HK-2 (cell line): ENCODE results near the gene STAT3.
"Not testable (repeated sequence)": the region's sequence is repeated elsewhere in the genome, so short reads cannot be mapped to it uniquely, and the experiment has no call there.

Experiments
- DNase-seq: peaks from one replicate; pipeline ENCODE4 v3.0.0-alpha.2; 2018; ENCODE audit not compliant: unreplicated experiment

The STAT3 gene

GRCh38 chr17:42386777-42387657 lies 1.2 kb downstream of the STAT3 start:
- DNase-seq: no peak

GRCh38 chr17:42381898-42382297 lies 6.3 kb downstream of the STAT3 start:
- DNase-seq: no peak

- DNase-seq: no peak
Observed at GRCh38 chr17:42380935-42381334, 7.3 kb downstream of the STAT3 start.

- no peak for DNase-seq
Observed at GRCh38 chr17:42378959-42379594, 9.2 kb downstream of the STAT3 start.

GRCh38 chr17:42378359-42378958 lies 9.8 kb downstream of the STAT3 start:
- no peak for DNase-seq

- DNase-seq: no peak
Observed at GRCh38 chr17:42373896-42374295, 14.3 kb downstream of the STAT3 start.

- no peak for DNase-seq
Observed at GRCh38 chr17:42372142-42372541, 16.1 kb downstream of the STAT3 start.

GRCh38 chr17:42368797-42369561 lies 19.3 kb downstream of the STAT3 start:
- DNase-seq: not testable (repeated sequence)

GRCh38 chr17:42368310-42368709 lies 19.9 kb downstream of the STAT3 start:
- not testable (repeated sequence) for DNase-seq

- DNase-seq: not testable (repeated sequence)
Observed at GRCh38 chr17:42366176-42367023, 21.8 kb downstream of the STAT3 start.

- DNase-seq: peak; percentile 39
Observed at GRCh38 chr17:42365136-42365535, 23.1 kb downstream of the STAT3 start.

GRCh38 chr17:42363767-42364585 lies 24.3 kb downstream of the STAT3 start:
- DNase-seq: no peak

- DNase-seq: no peak
Observed at GRCh38 chr17:42363231-42363630, 25.0 kb downstream of the STAT3 start.

- DNase-seq: no peak
Observed at GRCh38 chr17:42362245-42362961, 25.8 kb downstream of the STAT3 start.

- no peak for DNase-seq
Observed at GRCh38 chr17:42361781-42362186, 26.5 kb downstream of the STAT3 start.

- DNase-seq: not testable (repeated sequence)
Observed at GRCh38 chr17:42360388-42360787, 27.9 kb downstream of the STAT3 start.

GRCh38 chr17:42359133-42359532 lies 29.1 kb downstream of the STAT3 start:
- DNase-seq: no peak

GRCh38 chr17:42358434-42358833 lies 29.8 kb downstream of the STAT3 start:
- DNase-seq: no peak
